ENCODE results near the gene MCC.
"Not testable (repeated sequence)": the region's sequence is repeated elsewhere in the genome, so short reads cannot be mapped to it uniquely, and the experiment has no call there.

Gene MCC

GRCh38 chr5:113478691-113479090 lies 9.6 kb downstream of the MCC start:
- TF ChIP-seq CTCF (IDR thresholded peaks at IDR 0.05; ENCODE audit: control insufficient read depth, extremely low read depth, insufficient read depth): no peak
- no peak for DNase-seq (ENCODE audit: low read depth)
- H3K4me3 ChIP-seq (ENCODE audit: low read depth, low read length): no peak overlapping the region

GRCh38 chr5:113474100-113474728 lies 14.0 kb downstream of the MCC start:
- no peak for TF ChIP-seq CTCF (IDR thresholded peaks at IDR 0.05; ENCODE audit: control insufficient read depth, extremely low read depth, insufficient read depth)
- DNase-seq (ENCODE audit: low read depth): no peak
- no peak overlapping the region for H3K4me3 ChIP-seq (ENCODE audit: low read depth, low read length)

GRCh38 chr5:113463032-113463431 lies 25.2 kb downstream of the MCC start:
- no peak for TF ChIP-seq CTCF (IDR thresholded peaks at IDR 0.05; ENCODE audit: control insufficient read depth, extremely low read depth, insufficient read depth)
- H3K4me3 ChIP-seq (ENCODE audit: low read depth, low read length): no peak overlapping the region
- no peak for DNase-seq (ENCODE audit: low read depth)

GRCh38 chr5:113457106-113457505 lies 31.1 kb downstream of the MCC start:
- DNase-seq (ENCODE audit: low read depth); H3K4me3 ChIP-seq (ENCODE audit: low read depth, low read length): not testable (repeated sequence)

- TF ChIP-seq CTCF (IDR thresholded peaks at IDR 0.05; ENCODE audit: control insufficient read depth, extremely low read depth, insufficient read depth): no peak
Observed at GRCh38 chr5:113452941-113453340, 35.3 kb downstream of the MCC start.

GRCh38 chr5:113451797-113452196 lies 36.5 kb downstream of the MCC start:
- H3K4me3 ChIP-seq (ENCODE audit: low read depth, low read length): no peak overlapping the region
- DNase-seq (ENCODE audit: low read depth): no peak
- no peak for TF ChIP-seq CTCF (IDR thresholded peaks at IDR 0.05; ENCODE audit: control insufficient read depth, extremely low read depth, insufficient read depth)

More at GRCh38 chr5:113452941-113453340, 35.3 kb downstream of the MCC start:
- H3K4me3 ChIP-seq (ENCODE audit: low read depth, low read length): no peak overlapping the region
- no peak for DNase-seq (ENCODE audit: low read depth)

GRCh38 chr5:113450929-113451328 lies 37.3 kb downstream of the MCC start:
- H3K4me3 ChIP-seq (ENCODE audit: low read depth, low read length): no peak overlapping the region
- DNase-seq (ENCODE audit: low read depth): no peak
- TF ChIP-seq CTCF (IDR thresholded peaks at IDR 0.05; ENCODE audit: control insufficient read depth, extremely low read depth, insufficient read depth): no peak
